Vein endothelial cell (primary cell): ENCODE measurements around the gene CST5. TPM values are rescaled to one million over a fixed set of nuclear protein-coding genes. Genes with fewer than 3 reads are reported as not detected.

Experiments
- total RNA-seq: library from RNA; depleted of rRNA; stranded (reverse); fragments of >200 nt; gene quantifications from 2 replicates; pipeline ENCODE4 v1.2.3, GENCODE V29; 2012

The CST5 gene, protein sequence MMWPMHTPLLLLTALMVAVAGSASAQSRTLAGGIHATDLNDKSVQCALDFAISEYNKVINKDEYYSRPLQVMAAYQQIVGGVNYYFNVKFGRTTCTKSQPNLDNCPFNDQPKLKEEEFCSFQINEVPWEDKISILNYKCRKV
- not detected in 2 replicates for total RNA-seq

DNA sequence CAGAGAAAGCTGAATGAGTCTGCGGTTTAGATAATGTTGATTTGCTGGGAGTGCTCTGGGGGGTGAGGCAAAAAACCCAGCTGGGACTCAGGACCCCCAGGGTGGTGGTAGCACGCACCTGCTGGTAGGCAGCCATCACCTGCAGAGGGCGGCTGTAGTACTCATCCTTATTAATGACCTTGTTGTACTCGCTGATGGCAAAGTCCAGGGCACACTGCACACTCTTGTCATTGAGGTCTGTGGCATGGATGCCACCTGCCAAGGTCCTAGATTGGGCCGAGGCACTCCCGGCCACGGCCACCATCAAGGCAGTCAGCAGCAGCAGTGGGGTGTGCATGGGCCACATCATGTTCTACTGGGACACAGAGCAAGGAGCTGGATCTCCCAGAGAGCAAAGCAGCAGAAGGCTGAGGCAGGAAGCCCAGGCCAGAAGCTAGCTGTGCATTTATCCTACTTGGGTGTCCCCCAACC is at the start of gene CST5:
TSS of gene CST5 (minus strand) at position 421 of the 471 bp plus-strand sequence. CDS start at position 349, 72 bp downstream.

DNA sequence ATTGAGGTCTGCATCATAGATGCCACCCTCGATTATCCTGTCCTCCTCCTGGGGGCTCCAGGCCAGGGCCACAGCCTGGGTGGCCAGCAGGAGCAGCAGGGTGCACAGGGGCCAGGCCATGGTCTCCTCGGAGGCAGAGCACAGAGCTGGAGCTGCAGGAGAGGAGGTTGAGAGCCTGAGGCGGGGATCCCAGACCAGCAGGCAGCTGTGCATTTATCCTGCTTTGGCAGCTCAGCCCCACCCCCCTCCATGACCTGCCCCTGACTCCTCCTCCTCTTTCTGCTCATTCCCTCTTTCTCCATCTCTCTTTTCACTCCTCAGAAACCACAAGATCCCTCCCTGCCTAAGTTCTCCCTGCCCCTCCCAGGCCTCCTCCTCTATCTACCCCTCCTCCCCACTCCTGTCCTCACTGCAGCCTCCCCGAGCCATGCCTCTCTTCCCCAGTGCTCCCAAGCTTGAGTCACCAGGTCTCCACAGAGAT is 53.0 kb downstream of the CST5 start, which contains the start of gene CST2:
TSS of gene CST2 (minus strand) at position 189 of the 481 bp plus-strand sequence. CDS start at position 120, 69 bp downstream.

Other genes starting within 250 kb of the CST5 start
- gene CST3, start 241.8 kb downstream of the CST5 start, total RNA-seq = 164 and 196 TPM in 2 replicates
- not detected in 2 replicates for gene CST4, start 190.7 kb downstream of the CST5 start, total RNA-seq
- 4.2 TPM in 1 of 2 replicates, not detected in the other for gene CST1, start 128.8 kb downstream of the CST5 start, total RNA-seq
- gene CST2, start 53.0 kb downstream of the CST5 start, total RNA-seq = not detected in 2 replicates
- not detected in 2 replicates for gene GGTLC1, start 109.0 kb upstream of the CST5 start, total RNA-seq